ENCODE data around the gene GRB10. TPM values are rescaled to one million over a fixed set of nuclear protein-coding genes. Genes with fewer than 3 reads are reported as not detected.

The GRB10 gene
- total and polyA plus RNA-seq, 4 donors, result 11.6 to 68.6 (median 41.0) TPM

- H3K4me1 ChIP-seq (ENCODE audit: control insufficient read depth in 5 of 5, insufficient read depth in 5 of 5, low read length in 5 of 5), result peaks cover 0 to 9% (median 4%) of the 10 kb centered on the region in 5 donors
- H3K4me3 ChIP-seq, result no peak overlapping the region
- WGBS, 2 donors, result 55 to 67% methylated on average over 2 of the region's 2 CpGs
- no peaks in the 10 kb centered on the region for H3K9me3 ChIP-seq (ENCODE audit: control insufficient read depth in 4 of 4, insufficient read depth in 3 of 4, low read length in 3 of 4)
- ATAC-seq (ENCODE audit: insufficient read depth, low FRiP score), result no peak
- no peaks in the 10 kb centered on the region for H3K27me3 ChIP-seq (ENCODE audit: control insufficient read depth in 3 of 3, insufficient read depth in 3 of 3, low read length in 2 of 3)
- TF ChIP-seq CTCF (IDR thresholded peaks at IDR 0.05; ENCODE audit: control extremely low read depth, extremely low read depth), result no peak
- no peak overlapping the region for H3K9ac ChIP-seq (ENCODE audit: insufficient read depth in 1 of 2, low read length in 2 of 2)
- no peak overlapping the region for H3K27ac ChIP-seq (ENCODE audit: low read depth in 1 of 2, low read length in 1 of 2)
- no peaks in the 10 kb centered on the region for H3K36me3 ChIP-seq (ENCODE audit: control insufficient read depth in 4 of 4, insufficient read depth in 4 of 4, low read length in 4 of 4)
- peak in 2 of 3 donors; percentile 71 to 76 for DNase-seq
Observed at GRCh38 chr7:50557099-50557498, 225.6 kb downstream of the GRB10 start.

GRCh38 chr7:50556247-50556991 is 226.3 kb downstream of the GRB10 start:
- Histone ChIP-seq H3K36me3 (ENCODE audit: control insufficient read depth in 4 of 4, insufficient read depth in 4 of 4, low read length in 4 of 4) (no peaks in the 10 kb centered on the region), H3K27me3 (ENCODE audit: control insufficient read depth in 3 of 3, insufficient read depth in 3 of 3, low read length in 2 of 3) (no peaks in the 10 kb centered on the region), H3K4me1 (ENCODE audit: control insufficient read depth in 5 of 5, insufficient read depth in 5 of 5, low read length in 5 of 5) (peaks cover 0 to 9% (median 4%) of the 10 kb centered on the region in 5 donors), H3K4me3 (no peak overlapping the region), H3K9ac (ENCODE audit: insufficient read depth in 1 of 2, low read length in 2 of 2) (no peak overlapping the region), H3K27ac (ENCODE audit: low read depth in 1 of 2, low read length in 1 of 2) (no peak overlapping the region), H3K9me3 (ENCODE audit: control insufficient read depth in 4 of 4, insufficient read depth in 3 of 4, low read length in 3 of 4) (no peaks in the 10 kb centered on the region)
- no peak for TF ChIP-seq CTCF (IDR thresholded peaks at IDR 0.05; ENCODE audit: control extremely low read depth, extremely low read depth)
- DNase-seq, result peak in 2 of 3 donors; percentile 47 to 54
- 67 to 75% methylated on average over 8 of the region's 8 CpGs for WGBS, 2 donors
- ATAC-seq (ENCODE audit: insufficient read depth, low FRiP score), result no peak

DNA sequence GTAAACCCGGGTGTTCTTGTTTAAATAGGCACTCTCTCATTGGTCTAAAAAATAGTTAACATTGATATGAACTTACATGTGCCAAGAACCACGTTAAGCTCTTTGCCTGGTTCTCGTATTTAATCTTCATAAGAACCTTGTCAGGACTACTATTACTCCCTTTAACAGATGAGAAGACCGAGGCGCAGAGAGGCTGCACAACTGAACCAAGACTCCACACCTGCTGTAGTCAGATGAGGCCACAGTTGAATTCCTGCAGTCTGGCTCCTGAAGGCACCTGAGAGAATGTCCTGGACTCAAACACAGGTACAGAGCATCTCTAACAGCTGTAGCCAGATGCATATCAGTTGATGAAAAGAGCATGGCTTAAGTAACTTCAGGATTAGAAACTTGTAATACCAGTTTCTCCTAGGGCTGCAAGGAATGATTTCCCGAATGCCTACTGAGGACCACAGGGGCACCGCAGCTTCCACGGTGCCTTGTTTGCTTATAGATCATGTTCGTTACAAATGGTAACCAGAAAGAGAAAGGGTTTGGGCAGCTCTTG is 227.0 kb downstream of the GRB10 start:
- no peak for TF ChIP-seq CTCF (IDR thresholded peaks at IDR 0.05; ENCODE audit: control extremely low read depth, extremely low read depth)
- ATAC-seq (ENCODE audit: insufficient read depth, low FRiP score) (no peak), DNase-seq (no peak)
- no peaks in the 10 kb centered on the region for H3K36me3 ChIP-seq (ENCODE audit: control insufficient read depth in 4 of 4, insufficient read depth in 4 of 4, low read length in 4 of 4)
- peaks cover 0 to 9% (median 4%) of the 10 kb centered on the region in 5 donors for H3K4me1 ChIP-seq (ENCODE audit: control insufficient read depth in 5 of 5, insufficient read depth in 5 of 5, low read length in 5 of 5)
- 77 to 91% methylated on average over 9 of the region's 9 CpGs for WGBS, 2 donors
- H3K27me3 ChIP-seq (ENCODE audit: control insufficient read depth in 3 of 3, insufficient read depth in 3 of 3, low read length in 2 of 3), result no peaks in the 10 kb centered on the region
- no peak overlapping the region for H3K4me3 ChIP-seq
- H3K9me3 ChIP-seq (ENCODE audit: control insufficient read depth in 4 of 4, insufficient read depth in 3 of 4, low read length in 3 of 4), result no peaks in the 10 kb centered on the region
- H3K9ac ChIP-seq (ENCODE audit: insufficient read depth in 1 of 2, low read length in 2 of 2), result no peak overlapping the region
- no peak overlapping the region for H3K27ac ChIP-seq (ENCODE audit: low read depth in 1 of 2, low read length in 1 of 2)

Data from lung (tissue), 12 donors.